Putamen (tissue), 1 donor: ENCODE results near the gene HTD2.
A peak's percentile ranks its signal among the peaks of the same experiment; 100 is the strongest.
"Not testable (repeated sequence)": the region's sequence is repeated elsewhere in the genome, so short reads cannot be mapped to it uniquely, and the experiment has no call there.

Experiments used
- DNase-seq: peaks from one replicate; pipeline ENCODE4 v3.0.0-alpha.2; 2016; ENCODE audit warnings: low spot score

The HTD2 gene

GRCh38 chr3:58332575-58333188 lies 26.4 kb downstream of the HTD2 start, which contains the start of gene PXK:
TSS of gene PXK (plus strand) at chr3:58332892. CDS start at chr3:58332989, 97 bp downstream.
- peak; percentile 88 for DNase-seq

GRCh38 chr3:58333206-58334012 lies 27.1 kb downstream of the HTD2 start:
- DNase-seq: peak; percentile 45

- DNase-seq: peak; percentile 89
Measured at GRCh38 chr3:58334013-58334321, 27.6 kb downstream of the HTD2 start.

GRCh38 chr3:58334506-58334884 lies 28.2 kb downstream of the HTD2 start:
- DNase-seq: no peak

- no peak for DNase-seq
Measured at GRCh38 chr3:58335652-58335947, 29.3 kb downstream of the HTD2 start.

- DNase-seq: no peak
Measured at GRCh38 chr3:58336135-58336882, 30.0 kb downstream of the HTD2 start.

GRCh38 chr3:58337190-58337589 lies 30.9 kb downstream of the HTD2 start:
- DNase-seq: no peak

- DNase-seq: not testable (repeated sequence)
Measured at GRCh38 chr3:58339146-58339545, 32.8 kb downstream of the HTD2 start.

- DNase-seq: no peak
Measured at GRCh38 chr3:58340594-58341244, 34.4 kb downstream of the HTD2 start.

- DNase-seq: no peak
Measured at GRCh38 chr3:58341376-58341775, 35.1 kb downstream of the HTD2 start.

GRCh38 chr3:58342676-58343075 lies 36.4 kb downstream of the HTD2 start:
- DNase-seq: no peak

GRCh38 chr3:58345457-58345856 lies 39.1 kb downstream of the HTD2 start:
- no peak for DNase-seq

GRCh38 chr3:58346368-58346767 lies 40.0 kb downstream of the HTD2 start:
- no peak for DNase-seq

GRCh38 chr3:58347984-58348383 lies 41.7 kb downstream of the HTD2 start:
- no peak for DNase-seq

- DNase-seq: no peak
Measured at GRCh38 chr3:58349792-58350626, 43.7 kb downstream of the HTD2 start.

GRCh38 chr3:58350627-58351013 lies 44.3 kb downstream of the HTD2 start:
- no peak for DNase-seq

GRCh38 chr3:58351920-58352319 lies 45.6 kb downstream of the HTD2 start:
- no peak for DNase-seq

- no peak for DNase-seq
Measured at GRCh38 chr3:58352626-58353025, 46.3 kb downstream of the HTD2 start.

GRCh38 chr3:58353722-58354553 lies 47.6 kb downstream of the HTD2 start:
- DNase-seq: no peak

GRCh38 chr3:58355179-58355578 lies 48.9 kb downstream of the HTD2 start:
- peak; percentile 52 for DNase-seq

- DNase-seq: no peak
Measured at GRCh38 chr3:58356054-58356453, 49.7 kb downstream of the HTD2 start.
